Hepatocyte (in vitro differentiated cells): ENCODE results near the gene AGAP1. TPM values are rescaled to one million over a fixed set of nuclear protein-coding genes. Genes with fewer than 3 reads are reported as not detected.

Experiments
- DNase-seq: peaks from one replicate; pipeline ENCODE4 v3.0.0-alpha.2; 2016; ENCODE audit warnings: low spot score
- H2AFZ ChIP-seq: fragments of 200-600 bp; sonication (generic); 2 replicates; pipeline ENCODE4 v1.6.0; 2016; ENCODE audit warnings: antibody characterized with exemption, mild to moderate bottlenecking
- H3K27ac ChIP-seq: fragments of 200-600 bp; sonication (generic); 2 replicates; pipeline ENCODE4 v1.5.1; 2016; ENCODE audit warnings: mild to moderate bottlenecking
- H3K27me3 ChIP-seq: fragments of 200-600 bp; sonication (generic); 2 replicates; pipeline ENCODE4 v1.6.1; 2016
- H3K36me3 ChIP-seq: fragments of 200-600 bp; sonication (generic); replicated peaks from 2 replicates; pipeline ENCODE4 v1.5.1; 2016; ENCODE audit warnings: low read depth; ENCODE audit not compliant: insufficient read depth
- H3K4me1 ChIP-seq: fragments of 200-600 bp; sonication (generic); 2 replicates; pipeline ENCODE4 v1.5.1; 2016; ENCODE audit warnings: mild to moderate bottlenecking, moderate library complexity; ENCODE audit not compliant: insufficient read depth
- H3K4me2 ChIP-seq: fragments of 200-600 bp; sonication (generic); 2 replicates; pipeline ENCODE4 v1.6.0; 2016
- H3K4me3 ChIP-seq: fragments of 200-600 bp; sonication (generic); 2 replicates; pipeline ENCODE4 v1.5.1; 2016; ENCODE audit warnings: mild to moderate bottlenecking
- H3K79me2 ChIP-seq: fragments of 200-600 bp; sonication (generic); 2 replicates; pipeline ENCODE4 v1.6.0; 2017; ENCODE audit warnings: mild to moderate bottlenecking
- H3K9me2 ChIP-seq: fragments of 200-600 bp; sonication (generic); replicated peaks from 2 replicates; pipeline ENCODE4 v1.6.0; 2017; ENCODE audit warnings: mild to moderate bottlenecking; ENCODE audit not compliant: insufficient read depth
- H3K9me3 ChIP-seq: fragments of 200-600 bp; sonication (generic); 2 replicates; pipeline ENCODE4 v1.5.1; 2016; ENCODE audit warnings: low read depth, mild to moderate bottlenecking
- H4K20me1 ChIP-seq: fragments of 200-600 bp; sonication (generic); 2 replicates; pipeline ENCODE4 v1.6.0; 2016; ENCODE audit warnings: mild to moderate bottlenecking; ENCODE audit not compliant: insufficient read depth, poor library complexity, severe bottlenecking
- EZH2 ChIP-seq: fragments of 200-600 bp; sonication (generic); IDR thresholded peaks from 2 replicates; pipeline ENCODE4 v1.6.1; 2016; ENCODE audit warnings: antibody characterized with exemption, mild to moderate bottlenecking, borderline replicate concordance
- EZH2phosphoT487 ChIP-seq: fragments of 200-600 bp; sonication (generic); IDR thresholded peaks from one replicate; pipeline ENCODE4 v1.6.1; 2018; ENCODE audit warnings: antibody characterized with exemption, mild to moderate bottlenecking, low read depth, moderate library complexity; ENCODE audit not compliant: unreplicated experiment, severe bottlenecking
- WGBS: methylation state at CpG from one replicate; pipeline ENCODE4 v1.1.6; 2016; ENCODE audit warnings: low lambda C conversion rate; ENCODE audit errors: missing lambda C conversion rate; 5-methylcytosine and 5-hydroxymethylcytosine counted together
- polyA plus RNA-seq: library from polyadenylated mRNA; unstranded; fragments of >200 nt; fragmentation: Nextera tagmentation; extraction: Ambion mirVana; gene quantifications from 2 replicates; pipeline ENCODE4 v1.2.1, GENCODE V29; 2016
- total RNA-seq: library from RNA; depleted of rRNA; stranded (reverse); fragments of >200 nt; gene quantifications from 2 replicates; pipeline ENCODE4 v1.2.3, GENCODE V29; 2014
- TF ChIP-seq, protein P1 (sequence below): fragments of 200-600 bp; sonication (generic); IDR thresholded peaks from 2 replicates; pipeline ENCODE4 v1.5.1; 2016; ENCODE audit warnings: antibody characterized with exemption, mild to moderate bottlenecking; ENCODE audit not compliant: poor library complexity

Gene AGAP1
- total and polyA plus RNA-seq, 2 experiments from 2014 or later: 12.1 to 20.0 TPM

DNA sequence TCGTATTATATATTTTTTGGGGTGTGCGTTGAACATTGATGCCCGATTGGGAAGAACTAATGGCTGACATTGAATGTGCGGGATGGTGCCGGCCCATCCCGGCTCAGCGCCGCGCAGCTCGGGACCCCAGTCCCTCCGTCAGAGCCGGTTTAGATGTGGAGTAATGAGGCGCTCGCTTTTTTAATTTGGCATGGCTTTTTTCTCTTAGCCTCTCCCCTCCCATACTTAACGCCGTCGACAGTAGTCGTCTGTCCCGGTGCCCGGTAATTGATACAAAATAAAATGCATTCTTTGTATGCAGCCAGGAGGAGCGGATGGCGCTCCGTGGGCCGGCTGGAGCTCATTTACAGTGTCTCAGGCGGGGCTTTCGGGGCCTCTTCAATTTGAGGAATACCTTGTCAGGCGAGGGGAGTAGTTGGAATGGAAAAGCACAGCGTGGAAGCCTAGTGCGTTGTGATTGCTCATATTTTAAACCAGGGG is 465.1 kb downstream of the AGAP1 start:
- Histone ChIP-seq H3K27ac (no peak overlapping the region), H3K4me3 (no peak overlapping the region), H3K4me1 (no peaks in the 10 kb centered on the region), H3K27me3 (no peaks in the 10 kb centered on the region), H3K4me2 (no peak overlapping the region), H3K79me2 (no peaks in the 10 kb centered on the region), H3K9me2 (no peaks in the 10 kb centered on the region), H2AFZ (no peak overlapping the region), H3K36me3 (no peaks in the 10 kb centered on the region), H4K20me1 (no peaks in the 10 kb centered on the region), H3K9me3 (no peaks in the 10 kb centered on the region)
- TF ChIP-seq, protein P1, sequence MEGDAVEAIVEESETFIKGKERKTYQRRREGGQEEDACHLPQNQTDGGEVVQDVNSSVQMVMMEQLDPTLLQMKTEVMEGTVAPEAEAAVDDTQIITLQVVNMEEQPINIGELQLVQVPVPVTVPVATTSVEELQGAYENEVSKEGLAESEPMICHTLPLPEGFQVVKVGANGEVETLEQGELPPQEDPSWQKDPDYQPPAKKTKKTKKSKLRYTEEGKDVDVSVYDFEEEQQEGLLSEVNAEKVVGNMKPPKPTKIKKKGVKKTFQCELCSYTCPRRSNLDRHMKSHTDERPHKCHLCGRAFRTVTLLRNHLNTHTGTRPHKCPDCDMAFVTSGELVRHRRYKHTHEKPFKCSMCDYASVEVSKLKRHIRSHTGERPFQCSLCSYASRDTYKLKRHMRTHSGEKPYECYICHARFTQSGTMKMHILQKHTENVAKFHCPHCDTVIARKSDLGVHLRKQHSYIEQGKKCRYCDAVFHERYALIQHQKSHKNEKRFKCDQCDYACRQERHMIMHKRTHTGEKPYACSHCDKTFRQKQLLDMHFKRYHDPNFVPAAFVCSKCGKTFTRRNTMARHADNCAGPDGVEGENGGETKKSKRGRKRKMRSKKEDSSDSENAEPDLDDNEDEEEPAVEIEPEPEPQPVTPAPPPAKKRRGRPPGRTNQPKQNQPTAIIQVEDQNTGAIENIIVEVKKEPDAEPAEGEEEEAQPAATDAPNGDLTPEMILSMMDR: no peak
- TF ChIP-seq EZH2phosphoT487: no peak
- TF ChIP-seq EZH2: no peak
- no peak for DNase-seq
- WGBS: 97% methylated on average over 29 of the region's 29 CpGs

DNA sequence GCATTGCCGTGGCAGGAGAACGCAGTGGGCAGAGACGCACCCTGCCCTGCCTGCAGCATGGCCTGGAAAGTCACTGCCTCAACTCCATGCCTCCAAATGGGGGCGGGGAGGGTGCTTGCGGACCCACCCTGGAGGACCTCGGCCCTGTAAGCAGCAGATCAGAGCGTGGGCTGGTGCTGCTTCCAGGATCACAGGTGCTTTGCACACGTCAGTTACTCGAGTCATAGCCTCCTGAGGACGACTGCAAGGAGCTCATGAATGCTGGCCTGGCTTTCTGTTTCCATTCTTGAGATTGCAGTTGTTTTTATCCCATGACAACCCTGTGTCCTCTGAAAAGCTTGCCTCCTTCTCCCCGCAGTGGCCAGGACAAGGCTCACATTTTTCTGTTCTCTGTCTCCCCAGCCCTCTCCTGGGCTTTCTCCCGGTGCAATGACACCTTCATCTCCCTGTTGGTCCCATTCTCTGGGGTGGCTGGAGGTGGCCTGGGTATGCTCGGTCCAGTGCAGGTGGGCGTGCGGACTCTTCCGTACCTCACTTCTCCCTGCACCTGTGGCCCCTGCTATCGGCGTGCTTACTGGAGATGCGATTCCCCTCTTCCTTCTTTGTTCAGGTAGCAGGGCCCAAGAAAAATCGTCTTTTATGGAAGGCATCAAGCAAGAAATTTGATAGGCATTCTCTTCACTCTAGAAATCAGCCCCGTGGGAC is 466.3 kb downstream of the AGAP1 start:
- 96% methylated on average over 21 of the region's 21 CpGs for WGBS
- no peak overlapping the region for H3K27ac ChIP-seq
- H3K9me3 ChIP-seq: no peaks in the 10 kb centered on the region

DNA sequence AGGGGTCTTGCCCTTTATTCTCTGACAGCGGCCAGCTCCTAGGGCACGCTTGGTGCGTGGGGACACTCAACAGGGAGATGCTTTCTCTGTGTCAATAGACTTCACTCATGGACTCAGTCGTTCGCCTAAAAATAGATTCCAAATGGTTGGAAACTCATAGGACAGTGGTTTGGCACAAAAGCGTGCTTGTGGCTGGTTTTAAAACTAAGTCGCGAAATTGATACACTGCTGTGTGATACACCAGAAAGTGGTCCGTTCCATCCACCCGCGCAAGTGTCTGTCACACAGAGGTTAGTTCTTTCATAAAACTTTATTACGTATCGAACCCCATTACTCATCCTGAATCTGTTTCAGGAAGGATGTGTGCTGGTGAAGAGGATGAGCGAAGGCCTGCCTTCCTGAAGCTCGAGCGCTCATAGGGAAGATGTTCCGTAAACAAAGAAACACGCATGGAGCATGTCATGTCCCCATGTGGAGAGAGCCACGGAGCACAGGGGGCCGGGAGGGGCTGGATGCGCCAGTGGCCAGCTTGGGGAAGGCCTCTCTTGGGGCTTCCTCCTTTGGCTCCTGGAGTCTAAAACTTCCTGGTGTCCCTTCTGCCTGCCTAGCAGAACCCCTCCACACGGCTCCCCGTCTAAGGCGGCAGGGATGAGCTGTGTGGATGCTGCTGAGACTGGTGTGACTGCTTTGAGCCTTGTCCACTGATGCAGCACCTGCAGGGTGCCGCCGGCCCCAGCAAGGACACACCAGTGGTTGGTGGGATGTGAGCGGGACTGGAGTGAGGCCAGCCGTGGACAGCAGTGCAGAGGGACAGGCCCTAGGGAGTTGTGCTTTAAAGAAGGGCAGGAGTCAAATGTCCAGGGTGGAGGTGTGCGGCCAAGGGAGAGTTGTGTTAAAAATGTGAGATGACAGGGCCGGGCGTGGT is 467.1 kb downstream of the AGAP1 start:
- TF ChIP-seq EZH2phosphoT487 (no peak), EZH2 (no peak)
- TF ChIP-seq, protein P1: no peak
- Histone ChIP-seq H4K20me1 (no peaks in the 10 kb centered on the region), H3K36me3 (no peaks in the 10 kb centered on the region), H3K27ac (no peak overlapping the region), H3K9me2 (no peaks in the 10 kb centered on the region), H3K9me3 (no peaks in the 10 kb centered on the region), H3K79me2 (no peaks in the 10 kb centered on the region), H2AFZ (no peak overlapping the region), H3K4me1 (no peaks in the 10 kb centered on the region), H3K4me3 (no peak overlapping the region), H3K27me3 (no peaks in the 10 kb centered on the region), H3K4me2 (no peak overlapping the region)
- no peak for DNase-seq
- 98% methylated on average over 31 of the region's 31 CpGs for WGBS

More for the DNA sequence above, 466.3 kb downstream of the AGAP1 start:
- Histone ChIP-seq H3K4me2 (no peak overlapping the region), H3K79me2 (no peaks in the 10 kb centered on the region), H2AFZ (no peak overlapping the region), H3K4me1 (no peaks in the 10 kb centered on the region), H4K20me1 (no peaks in the 10 kb centered on the region), H3K4me3 (no peak overlapping the region), H3K27me3 (no peaks in the 10 kb centered on the region), H3K9me2 (no peaks in the 10 kb centered on the region), H3K36me3 (no peaks in the 10 kb centered on the region)
- DNase-seq: no peak
- TF ChIP-seq EZH2phosphoT487 (no peak), EZH2 (no peak)
